Activated CD4-positive, alpha-beta T cell treated with anti-CD3 and anti-CD28 coated beads, Interleukin-10, Interleukin-2, amounts not matched to agents 100 ng/mL and 50 ng/mL, durations not matched to agents 16 hours and 8 hours (primary cell): ENCODE data around the gene PDE7B.

Experiments used
- DNase-seq: peaks from one replicate; pipeline ENCODE4 v3.0.0-alpha.2; 2020

The PDE7B gene

DNA sequence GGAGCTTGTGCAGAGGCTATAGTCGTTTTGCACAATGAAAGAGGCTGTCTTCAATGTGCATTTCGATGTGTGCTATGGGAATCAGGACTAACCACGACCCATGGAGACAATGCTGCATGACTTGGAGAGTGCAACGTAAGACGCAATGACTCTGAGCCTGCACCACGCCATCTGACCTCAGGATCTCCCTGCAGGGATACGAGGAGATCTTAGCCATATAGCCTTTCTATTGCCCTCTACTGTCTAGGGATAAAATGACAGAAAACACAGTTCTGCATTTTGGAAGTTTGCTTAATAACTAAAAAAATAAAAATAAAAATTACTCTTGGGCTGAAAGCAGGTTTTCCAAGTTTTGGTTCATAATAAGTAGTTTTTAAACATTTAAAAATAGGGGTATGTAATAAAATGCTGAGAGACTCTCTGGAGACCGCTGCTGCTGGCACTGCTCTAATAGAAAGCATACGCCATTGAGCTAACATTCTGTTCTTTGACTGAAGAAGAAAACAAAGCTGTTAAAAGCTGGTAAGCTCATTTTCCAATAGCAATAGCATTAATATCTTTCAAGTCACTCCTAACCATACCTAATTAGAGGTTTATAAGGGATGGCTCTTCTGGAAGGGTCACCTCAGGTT lies 87.2 kb downstream of the PDE7B start:
- no peak for DNase-seq

DNA sequence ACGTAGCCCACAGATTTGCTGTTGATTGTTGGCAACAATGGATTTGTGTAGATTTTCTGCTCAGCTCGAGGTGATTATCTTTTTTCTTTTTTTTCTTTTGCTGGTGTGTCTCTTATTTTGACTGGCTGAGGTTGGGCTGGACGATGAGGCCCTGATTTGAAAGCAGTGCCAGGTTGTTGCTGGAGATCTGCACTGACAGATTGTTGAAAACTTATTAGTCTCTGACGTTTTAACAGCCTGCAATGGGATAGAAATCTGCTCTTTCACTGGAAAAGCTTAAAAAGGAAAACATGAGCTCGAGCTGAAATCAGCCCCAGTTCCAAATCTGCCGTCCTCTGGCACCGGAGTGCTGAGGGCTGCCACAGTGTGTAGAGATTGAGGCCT lies 87.7 kb downstream of the PDE7B start:
- no peak for DNase-seq

- no peak for DNase-seq
Measured at GRCh38 chr6:135940616-135941167, 89.2 kb downstream of the PDE7B start.

DNA sequence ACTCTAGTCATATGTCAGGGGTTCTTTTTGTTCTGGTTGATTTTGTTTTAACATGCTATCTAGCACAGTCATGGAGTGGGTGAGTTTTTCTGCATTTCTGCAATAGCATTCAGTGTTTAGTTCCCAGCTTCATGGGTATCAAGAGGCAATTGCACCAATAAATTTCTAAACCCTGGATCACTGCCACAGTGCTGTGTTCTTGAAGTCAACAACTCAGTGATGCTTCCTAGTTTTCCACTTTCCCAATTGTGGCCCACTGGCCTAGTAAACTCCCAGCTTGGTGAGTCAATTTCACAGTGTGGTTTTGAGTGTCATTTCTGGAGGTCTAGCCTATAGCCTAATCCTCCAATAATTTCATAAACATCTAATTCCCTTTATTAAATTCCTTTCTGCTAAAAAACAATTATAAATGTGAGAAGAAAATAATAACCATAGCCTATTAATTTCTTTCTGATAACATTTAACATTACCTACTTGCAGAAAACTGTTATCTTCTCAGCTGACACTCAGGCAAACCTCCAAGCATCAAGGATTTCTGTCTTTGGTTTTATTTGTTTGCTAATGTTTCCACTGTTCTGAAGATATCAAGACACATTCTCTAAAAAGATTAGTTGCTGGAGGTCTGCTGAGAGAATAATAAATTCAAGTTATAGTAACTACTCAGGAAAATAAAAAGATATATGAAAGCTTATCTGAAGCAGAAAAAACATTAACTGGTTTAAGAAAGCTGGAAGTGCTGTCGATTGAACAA lies 89.9 kb downstream of the PDE7B start:
- DNase-seq = no peak

GRCh38 chr6:135944120-135944519 lies 92.6 kb downstream of the PDE7B start:
- DNase-seq = no peak

DNA sequence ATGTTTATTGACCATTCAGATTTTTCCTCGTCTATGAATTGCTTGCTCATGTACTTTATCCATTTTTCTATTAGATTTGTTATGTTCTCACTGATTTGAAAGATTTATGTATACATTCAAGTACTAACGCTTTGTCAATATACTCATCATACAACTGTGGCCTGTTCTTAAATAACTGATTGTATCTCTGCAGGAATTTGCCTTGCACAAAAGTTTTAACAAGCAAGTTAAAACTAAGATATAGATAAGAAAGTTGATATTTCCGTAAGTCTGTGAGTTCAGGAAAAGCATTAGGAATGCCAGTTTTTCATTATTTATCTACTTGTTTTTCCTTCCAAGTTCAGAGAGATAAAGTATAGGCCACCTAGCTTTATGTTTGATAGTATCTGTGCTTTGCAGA lies 95.2 kb downstream of the PDE7B start:
- DNase-seq = no peak

DNA sequence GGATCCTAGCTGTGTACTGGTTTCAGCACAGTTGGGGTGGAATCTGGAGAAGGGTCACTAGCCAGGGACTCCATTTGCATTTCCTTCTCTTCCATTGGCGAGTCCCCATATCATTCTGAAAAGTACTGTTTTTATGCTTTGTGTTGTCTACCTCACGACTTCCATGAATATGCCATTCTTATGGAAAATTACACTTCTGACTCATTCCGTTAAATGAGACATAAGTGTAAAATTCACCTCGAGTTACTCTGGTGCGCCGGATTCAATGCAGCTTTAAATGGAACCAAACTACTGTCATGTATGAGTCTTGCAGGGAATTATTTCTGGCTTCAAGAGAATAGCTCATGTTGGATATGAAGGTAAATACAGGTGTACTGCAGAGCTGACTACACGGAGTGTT lies 99.2 kb downstream of the PDE7B start:
- no peak for DNase-seq

DNA sequence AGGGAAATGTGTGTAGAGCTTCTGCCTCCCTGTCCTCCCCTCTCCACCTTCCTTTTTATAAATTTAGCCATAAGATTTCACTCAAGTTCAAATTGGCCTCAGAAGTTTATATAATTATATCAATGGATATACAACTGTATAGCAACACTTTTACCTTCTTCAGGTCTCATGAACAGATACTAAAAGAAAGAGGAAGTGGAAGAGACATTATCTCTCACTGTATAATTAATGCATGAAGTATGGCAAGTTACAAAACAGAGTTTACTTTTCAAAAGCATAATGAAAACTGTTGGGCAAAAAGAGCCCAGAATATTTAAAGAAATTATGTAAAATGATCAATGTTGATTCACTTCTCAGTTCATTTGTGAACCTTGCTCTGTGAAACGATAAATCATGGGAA lies 99.7 kb downstream of the PDE7B start:
- no peak for DNase-seq

DNA sequence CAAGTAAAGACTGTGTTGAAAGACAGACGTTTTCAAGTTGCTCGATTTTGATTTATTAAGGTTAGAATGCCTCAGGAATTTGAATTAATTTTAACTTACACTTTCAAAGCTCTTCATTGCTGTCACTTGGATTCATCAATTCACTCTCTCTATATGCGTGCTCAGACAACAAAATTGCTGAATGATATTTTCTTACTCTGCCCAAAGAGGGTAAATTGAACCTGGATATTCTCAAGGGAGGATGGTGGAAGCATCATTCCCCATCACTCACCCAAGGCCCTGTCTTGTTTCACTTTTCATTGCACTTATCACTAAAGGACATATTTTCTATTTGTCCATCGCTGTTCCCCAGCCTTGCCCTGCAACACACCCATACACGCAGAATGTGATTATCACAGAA lies 102.3 kb downstream of the PDE7B start:
- no peak for DNase-seq

DNA sequence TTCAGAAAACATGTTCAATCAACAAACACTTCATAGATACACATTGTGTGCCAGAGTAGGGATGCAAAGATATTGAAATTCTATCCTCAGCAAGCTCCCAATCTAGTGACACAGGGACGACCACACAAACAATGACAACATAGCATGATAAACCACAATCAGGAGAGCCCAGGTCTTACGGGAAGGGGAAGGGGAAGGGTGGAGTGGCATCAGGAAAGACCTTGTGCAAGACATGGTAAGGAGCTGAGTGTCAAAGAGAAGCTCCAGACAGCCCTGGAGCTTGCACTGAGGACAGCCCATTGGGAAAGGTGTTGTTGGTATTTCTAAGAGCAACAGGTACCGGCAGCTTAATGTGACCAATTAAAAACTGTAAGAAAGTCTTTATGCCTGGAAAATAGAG lies 103.6 kb downstream of the PDE7B start:
- DNase-seq = no peak

- no peak for DNase-seq
Measured at GRCh38 chr6:135962731-135963130, 111.2 kb downstream of the PDE7B start.

DNA sequence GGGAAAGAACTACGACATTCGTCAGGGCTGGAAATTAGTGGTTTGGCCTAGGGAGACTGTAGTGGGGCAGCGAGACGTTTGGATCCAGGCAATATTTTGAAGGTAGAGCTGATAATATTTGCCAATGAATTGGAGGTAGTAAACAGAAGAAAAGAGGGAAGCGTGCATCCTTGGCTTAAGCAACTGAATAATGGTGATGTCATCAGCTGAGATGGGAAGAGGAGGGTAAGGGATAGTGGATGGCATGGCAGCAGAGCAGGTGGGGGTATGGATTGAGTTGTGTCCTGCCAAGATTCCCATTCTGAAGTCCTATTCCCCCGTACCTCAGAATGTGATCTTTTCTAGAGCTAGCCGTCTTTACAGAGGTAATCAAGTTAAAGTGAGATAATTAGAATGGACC lies 119.2 kb downstream of the PDE7B start:
- DNase-seq = no peak

DNA sequence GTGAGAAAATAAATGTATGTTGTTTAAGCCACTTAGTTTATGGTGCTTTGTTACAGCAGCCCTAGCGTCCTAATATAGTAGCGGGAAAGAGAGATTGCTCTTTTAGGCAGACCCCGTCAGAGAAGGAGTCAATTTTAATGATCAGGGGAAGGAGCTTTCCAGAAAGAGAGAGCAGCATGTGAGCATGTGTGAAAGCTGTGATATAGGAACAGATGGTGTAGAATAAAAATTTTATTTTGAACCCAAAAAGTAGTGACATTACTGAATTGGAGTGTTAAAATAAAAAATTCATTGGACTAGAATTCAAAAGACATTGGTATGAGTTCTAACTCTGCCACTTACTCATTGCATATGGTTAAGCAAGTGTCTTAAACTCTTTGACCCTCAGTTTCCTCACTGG lies 119.8 kb downstream of the PDE7B start:
- DNase-seq = no peak

- DNase-seq = no peak
Measured at GRCh38 chr6:135972150-135972549, 120.6 kb downstream of the PDE7B start.

- no peak for DNase-seq
Measured at GRCh38 chr6:135972586-135972985, 121.1 kb downstream of the PDE7B start.

GRCh38 chr6:135974426-135974825 lies 122.9 kb downstream of the PDE7B start:
- no peak for DNase-seq

- no peak for DNase-seq
Measured at GRCh38 chr6:135976585-135976984, 125.1 kb downstream of the PDE7B start.

DNA sequence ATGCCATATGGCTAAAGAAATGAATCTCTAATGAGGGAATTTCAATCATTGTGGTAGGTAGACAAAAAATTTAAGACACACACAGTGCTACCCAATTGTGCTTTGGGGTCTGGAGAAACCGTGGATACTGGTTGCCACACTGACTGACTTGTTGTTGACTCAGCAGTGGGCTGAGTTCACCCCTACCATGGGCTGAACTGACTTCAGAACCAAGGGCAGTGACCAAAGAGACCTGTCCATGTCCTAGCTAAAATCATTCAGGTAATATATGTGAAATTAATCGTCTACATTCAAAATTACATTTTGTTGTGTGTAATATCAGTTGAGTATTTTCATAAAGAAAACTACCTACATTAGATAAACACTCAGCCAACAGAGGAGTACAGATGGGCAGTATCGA lies 131.6 kb downstream of the PDE7B start:
- no peak for DNase-seq

GRCh38 chr6:135983718-135984343 lies 132.3 kb downstream of the PDE7B start:
- DNase-seq = no peak

DNA sequence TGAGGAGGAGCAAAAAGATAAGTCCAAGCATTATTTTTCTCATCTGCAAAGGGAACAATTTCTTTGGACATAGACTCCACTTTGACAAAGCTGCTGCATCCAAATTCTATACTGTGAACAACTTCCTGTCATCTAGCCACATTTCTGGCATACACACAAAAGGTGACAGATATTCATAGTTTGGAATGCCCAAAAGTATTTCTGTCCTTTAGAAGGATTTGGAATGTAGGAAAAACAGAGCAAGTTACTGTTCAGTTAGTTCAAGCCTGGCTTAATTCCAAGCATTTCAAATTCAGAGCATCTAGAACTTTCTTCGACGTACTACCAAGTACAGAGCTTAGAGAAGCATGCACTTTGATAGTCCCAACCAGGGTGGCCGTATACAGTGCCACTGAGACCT lies 134.0 kb downstream of the PDE7B start:
- DNase-seq = no peak

GRCh38 chr6:135987226-135987625 lies 135.7 kb downstream of the PDE7B start:
- no peak for DNase-seq

- DNase-seq = no peak
Measured at GRCh38 chr6:135990439-135990838, 138.9 kb downstream of the PDE7B start.

GRCh38 chr6:135990855-135991464 lies 139.5 kb downstream of the PDE7B start:
- DNase-seq = no peak

DNA sequence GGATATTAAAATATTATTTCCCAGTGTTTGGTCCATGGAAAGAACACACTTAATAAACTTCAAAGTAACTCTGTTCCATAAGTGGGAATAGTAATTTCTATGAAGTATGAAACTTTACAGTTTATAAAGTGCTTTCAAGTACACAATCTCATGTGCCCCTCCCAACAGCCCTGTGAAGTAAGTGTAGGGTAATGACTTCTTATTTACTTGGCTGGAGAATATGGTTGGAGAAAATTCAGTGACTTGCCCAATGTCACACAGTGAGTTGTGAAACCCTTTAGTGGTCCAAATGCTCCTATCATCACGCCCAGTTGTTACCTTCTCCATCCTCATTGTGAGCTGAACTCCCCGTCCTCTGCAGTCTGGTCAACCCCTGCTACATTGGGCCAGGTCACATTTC lies 141.2 kb downstream of the PDE7B start:
- no peak for DNase-seq
